Measurements from ENCODE around the gene MANBA. TPM values are rescaled to one million over a fixed set of nuclear protein-coding genes. Genes with fewer than 3 reads are reported as not detected.

Gene MANBA
- total and polyA plus RNA-seq, 2 of the 13 experiments (the other 11 are each of a cell fraction or from before 2014, with no cell fraction given) = 11.7 to 33.3 TPM

DNA sequence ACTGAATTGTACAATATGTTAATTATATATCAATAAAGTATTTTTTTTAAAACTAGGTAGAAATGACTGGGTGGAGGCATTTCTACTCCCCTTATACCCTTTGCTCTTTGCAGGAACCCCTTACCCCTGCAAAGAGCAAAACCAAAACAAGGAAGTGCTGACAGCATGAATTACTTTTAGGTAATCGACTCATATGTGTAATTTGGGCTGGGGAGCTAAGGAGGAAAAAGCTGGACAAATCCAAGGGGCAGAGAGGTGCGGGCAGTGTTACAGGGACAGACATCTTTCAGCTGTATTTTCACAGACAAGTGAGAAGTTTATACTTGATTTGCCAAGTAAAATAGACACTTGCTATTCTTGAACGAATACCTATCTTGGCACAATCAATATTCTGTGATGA lies 35.5 kb downstream of the MANBA start:
- H3K4me2 ChIP-seq (ENCODE audit: low read depth, low read length) = no peak overlapping the region
- H3K9ac ChIP-seq (ENCODE audit: insufficient read depth, low read depth, low read length) = no peak overlapping the region
- H3K4me1 ChIP-seq (ENCODE audit: insufficient read depth, low read length) = peaks cover 17% of the 10 kb centered on the region
- peaks cover 0 to 3% of the 10 kb centered on the region in 2 experiments; a peak in 1 of 5 replicates for H3K36me3 ChIP-seq (replicated peaks in 1 of 2; ENCODE audit: control insufficient read depth in 1 of 2, insufficient read depth in 2 of 2, low read length in 2 of 2)
- WGBS (ENCODE audit: low lambda C conversion rate) = 87% methylated on average over 3 of the region's 3 CpGs
- in situ Hi-C loops (cut with HindIII; ENCODE audit: extremely low pct_ligation_motif_present, low pct_unique_long_range_greater_than_20kb) (no loop called here), intact Hi-C loops (cut with micrococcal nuclease; ENCODE audit: unreplicated experiment) (no loop called here)
- ChIA-PET POLR2A (no interaction called here), CTCF (ENCODE audit: low intra/inter-chr PET ratio, low total read pairs) (no interaction called here)
- no peak overlapping the region for H3K27ac ChIP-seq (ENCODE audit: extremely low read length, insufficient read depth, low read length)
- no TSS peak for BruUV-seq (replicated peaks)
- H4K20me1 ChIP-seq (ENCODE audit: insufficient read depth, low read length) = no peaks in the 10 kb centered on the region
- H3K79me2 ChIP-seq (ENCODE audit: insufficient read depth, low read length) = peaks cover 2% of the 10 kb centered on the region
- no peaks in the 10 kb centered on the region for H3K27me3 ChIP-seq (ENCODE audit: control insufficient read depth in 1 of 2, insufficient read depth in 2 of 2, low read length in 2 of 2)
- H3K4me3 ChIP-seq (replicated peaks in 1 of 3; ENCODE audit: insufficient read depth in 1 of 3, low read depth in 2 of 3, low read length in 3 of 3) = no peak overlapping the region
- H3K9me3 ChIP-seq (ENCODE audit: low read length) = no peaks in the 10 kb centered on the region
- no peak overlapping the region for H2AFZ ChIP-seq (ENCODE audit: low read length)
- ATAC-seq (no peak), FAIRE-seq (no peak), DNase-seq (ENCODE audit: low spot score) (no peak)
- TF ChIP-seq ZNF451 (CRISPR knock-in tag; IDR thresholded peaks at IDR 0.05) = no peak
- TF ChIP-seq ZNF430 (CRISPR knock-in tag; IDR thresholded peaks at IDR 0.05) = no peak
- TF ChIP-seq ARID2 (CRISPR knock-in tag; IDR thresholded peaks at IDR 0.05; ENCODE audit: borderline replicate concordance) = no peak
- TF ChIP-seq RAD51 (IDR thresholded peaks at IDR 0.05; ENCODE audit: borderline replicate concordance) = no peak
- no peak for TF ChIP-seq ZMYM3 (CRISPR knock-in tag; IDR thresholded peaks at IDR 0.05)
- TF ChIP-seq NFKB2 (CRISPR knock-in tag; IDR thresholded peaks at IDR 0.05; ENCODE audit: borderline replicate concordance) = no peak
- no peak for TF ChIP-seq CEBPG (CRISPR knock-in tag; IDR thresholded peaks at IDR 0.05)
- no peak for TF ChIP-seq EHMT2 (IDR thresholded peaks at IDR 0.05; ENCODE audit: borderline replicate concordance, low read depth, low read length)
- no peak for TF ChIP-seq HDAC1 (CRISPR knock-in tag; IDR thresholded peaks at IDR 0.05)
- no peak for TF ChIP-seq HDAC2 (CRISPR knock-in tag; IDR thresholded peaks at IDR 0.05)
- TF ChIP-seq ZNF766 (CRISPR knock-in tag; IDR thresholded peaks at IDR 0.05; ENCODE audit: borderline replicate concordance) = no peak
- TF ChIP-seq TIGD3 (CRISPR knock-in tag; IDR thresholded peaks at IDR 0.05; ENCODE audit: borderline replicate concordance) = no peak
- no peak for TF ChIP-seq XBP1 (CRISPR knock-in tag; IDR thresholded peaks at IDR 0.05)
- TF ChIP-seq ZNF232 (CRISPR knock-in tag; IDR thresholded peaks at IDR 0.05; ENCODE audit: borderline replicate concordance) = no peak
- TF ChIP-seq MIER2 (CRISPR knock-in tag; IDR thresholded peaks at IDR 0.05) = no peak
